Smooth muscle cell (in vitro differentiated cells): ENCODE results near the gene PRSS16. TPM values are rescaled to one million over a fixed set of nuclear protein-coding genes. Genes with fewer than 3 reads are reported as not detected.
A peak's percentile ranks its signal among the peaks of the same experiment; 100 is the strongest.

Experiments
- DNase-seq: peaks from one replicate; lab custom pipeline; 2025; ENCODE audit not compliant: unreplicated experiment; lab: John Stamatoyannopoulos, UW
- H2AFZ ChIP-seq: fragments of 200-600 bp; sonication (generic); 2 replicates; pipeline ENCODE4 v1.6.0; 2016; ENCODE audit warnings: antibody characterized with exemption, low read depth, mild to moderate bottlenecking
- H3F3A ChIP-seq: fragments of 200-600 bp; sonication (generic); 2 replicates; pipeline ENCODE4 v1.6.0; 2017; ENCODE audit warnings: antibody characterized with exemption, low read depth
- H3K27ac ChIP-seq: fragments of 200-600 bp; sonication (generic); 2 replicates; pipeline ENCODE4 v1.5.1; 2016; ENCODE audit warnings: low read depth, mild to moderate bottlenecking
- H3K27me3 ChIP-seq: fragments of 200-600 bp; sonication (generic); 2 replicates; pipeline ENCODE4 v1.6.1; 2016; ENCODE audit warnings: low read depth, mild to moderate bottlenecking
- H3K36me3 ChIP-seq: fragments of 200-600 bp; sonication (generic); 2 replicates; pipeline ENCODE4 v1.5.1; 2016; ENCODE audit warnings: low read depth
- H3K4me1 ChIP-seq: fragments of 200-600 bp; sonication (generic); 2 replicates; pipeline ENCODE4 v1.5.1; 2016; ENCODE audit warnings: low read depth
- H3K4me2 ChIP-seq: fragments of 200-600 bp; sonication (generic); 2 replicates; pipeline ENCODE4 v1.6.0; 2016; ENCODE audit warnings: mild to moderate bottlenecking
- H3K4me3 ChIP-seq: fragments of 200-600 bp; sonication (generic); 2 replicates; pipeline ENCODE4 v1.5.1; 2016; ENCODE audit warnings: mild to moderate bottlenecking
- H3K79me2 ChIP-seq: fragments of 200-600 bp; sonication (generic); 2 replicates; pipeline ENCODE4 v1.6.0; 2016; ENCODE audit warnings: low read depth, mild to moderate bottlenecking
- H3K9ac ChIP-seq: fragments of 200-600 bp; sonication (generic); 2 replicates; pipeline ENCODE4 v1.6.0; 2016; ENCODE audit warnings: low read depth
- H3K9me3 ChIP-seq: fragments of 200-600 bp; sonication (generic); replicated peaks from 2 replicates; pipeline ENCODE4 v1.5.1; 2016; ENCODE audit warnings: low read depth
- H4K20me1 ChIP-seq: fragments of 200-600 bp; sonication (generic); 2 replicates; pipeline ENCODE4 v1.6.0; 2016; ENCODE audit warnings: low read depth
- WGBS: methylation state at CpG from one replicate; pipeline ENCODE4 v1.1.7; 2016; ENCODE audit warnings: low lambda C conversion rate; 5-methylcytosine and 5-hydroxymethylcytosine counted together
- polyA plus RNA-seq: library from polyadenylated mRNA; unstranded; fragments of >200 nt; fragmentation: Nextera tagmentation; extraction: Ambion mirVana; gene quantifications from 2 replicates; pipeline ENCODE4 v1.2.1, GENCODE V29; 2016
- total RNA-seq: library from RNA; depleted of rRNA; stranded (reverse); fragments of >200 nt; gene quantifications from 2 replicates; pipeline ENCODE4 v1.2.3, GENCODE V29; 2014
- TF ChIP-seq, protein P1 (sequence below): fragments of 200-600 bp; sonication (generic); IDR thresholded peaks from 2 replicates; pipeline ENCODE4 v1.5.1; 2017; ENCODE audit warnings: borderline replicate concordance, mild to moderate bottlenecking, antibody characterized with exemption; ENCODE audit not compliant: insufficient read depth, poor library complexity, severe bottlenecking

The PRSS16 gene
- total and polyA plus RNA-seq, 2 experiments from 2014 or later, result 2.8 to 7.6 TPM

DNA sequence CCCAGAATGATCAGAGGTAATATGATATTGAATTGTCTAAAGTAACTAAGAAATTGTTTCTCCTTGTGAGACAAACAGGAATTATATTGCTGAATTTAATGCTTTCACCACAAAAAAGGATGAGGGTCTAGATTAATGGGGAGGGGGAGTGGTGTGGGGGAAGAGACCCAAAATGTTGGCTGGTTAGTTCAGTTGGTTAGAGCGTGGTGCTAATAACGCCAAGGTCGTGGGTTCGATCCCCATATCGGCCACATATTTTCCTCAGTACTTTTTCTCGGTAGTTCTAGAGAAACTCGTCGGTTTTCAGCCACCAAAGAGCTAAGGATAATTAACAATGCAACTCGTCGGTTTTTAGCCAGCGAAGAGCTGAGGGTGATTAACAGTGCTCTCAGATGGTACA, 26.3 kb downstream of the PRSS16 start:
- no peaks in the 10 kb centered on the region for H4K20me1 ChIP-seq
- DNase-seq, result no peak
- TF ChIP-seq, protein P1, sequence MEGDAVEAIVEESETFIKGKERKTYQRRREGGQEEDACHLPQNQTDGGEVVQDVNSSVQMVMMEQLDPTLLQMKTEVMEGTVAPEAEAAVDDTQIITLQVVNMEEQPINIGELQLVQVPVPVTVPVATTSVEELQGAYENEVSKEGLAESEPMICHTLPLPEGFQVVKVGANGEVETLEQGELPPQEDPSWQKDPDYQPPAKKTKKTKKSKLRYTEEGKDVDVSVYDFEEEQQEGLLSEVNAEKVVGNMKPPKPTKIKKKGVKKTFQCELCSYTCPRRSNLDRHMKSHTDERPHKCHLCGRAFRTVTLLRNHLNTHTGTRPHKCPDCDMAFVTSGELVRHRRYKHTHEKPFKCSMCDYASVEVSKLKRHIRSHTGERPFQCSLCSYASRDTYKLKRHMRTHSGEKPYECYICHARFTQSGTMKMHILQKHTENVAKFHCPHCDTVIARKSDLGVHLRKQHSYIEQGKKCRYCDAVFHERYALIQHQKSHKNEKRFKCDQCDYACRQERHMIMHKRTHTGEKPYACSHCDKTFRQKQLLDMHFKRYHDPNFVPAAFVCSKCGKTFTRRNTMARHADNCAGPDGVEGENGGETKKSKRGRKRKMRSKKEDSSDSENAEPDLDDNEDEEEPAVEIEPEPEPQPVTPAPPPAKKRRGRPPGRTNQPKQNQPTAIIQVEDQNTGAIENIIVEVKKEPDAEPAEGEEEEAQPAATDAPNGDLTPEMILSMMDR, result no peak

DNA sequence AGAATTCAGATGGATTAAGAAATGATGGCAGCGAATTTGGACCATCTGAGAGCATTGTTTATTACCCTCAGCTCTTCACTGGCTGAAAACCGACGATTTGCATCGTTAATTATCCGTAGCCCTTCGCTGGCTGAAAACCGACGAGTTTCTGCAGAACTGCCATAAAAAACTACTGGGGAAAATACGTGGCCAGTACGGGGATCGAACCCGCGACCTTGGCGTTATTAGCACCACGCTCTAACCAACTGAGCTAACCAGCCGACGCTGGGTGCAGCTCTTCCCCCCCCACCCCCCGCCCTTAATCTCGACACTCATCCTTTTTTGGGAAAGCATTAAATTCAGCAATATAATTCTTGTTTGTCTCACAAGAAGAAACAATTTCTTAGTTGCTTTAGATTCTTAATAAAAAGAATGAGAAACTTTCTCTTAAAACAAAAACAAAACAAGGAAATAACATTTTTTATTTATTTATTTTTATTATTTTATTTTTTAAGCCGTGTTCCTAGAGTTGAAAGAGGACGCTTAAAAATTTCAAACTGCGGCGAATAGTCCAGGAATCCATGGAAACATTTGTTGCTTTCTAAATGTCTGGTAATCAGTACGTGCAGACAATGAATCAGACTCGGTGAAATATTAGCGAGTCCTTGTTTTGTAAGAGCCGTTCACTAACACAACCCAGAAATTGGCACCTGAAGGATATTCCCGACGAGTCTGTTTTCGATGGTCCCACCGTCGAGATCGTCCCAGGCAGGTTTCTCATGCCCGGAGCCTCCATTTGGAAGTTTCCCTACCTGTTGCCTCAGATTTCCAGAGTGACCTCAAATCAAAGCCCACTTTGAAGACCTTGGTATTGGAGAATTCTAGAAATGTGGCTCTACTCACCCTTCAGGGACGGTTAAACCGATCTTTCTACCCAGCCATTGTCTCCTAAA, 27.8 kb downstream of the PRSS16 start:
- Histone ChIP-seq H3K4me1 (peaks cover 5% of the 10 kb centered on the region), H3K27ac (no peak overlapping the region), H3K27me3 (peaks cover 8% of the 10 kb centered on the region), H3F3A (no peaks in the 10 kb centered on the region), H3K9me3 (no peaks in the 10 kb centered on the region), H3K79me2 (no peaks in the 10 kb centered on the region), H2AFZ (peak overlapping the region; percentile 34), H3K36me3 (no peaks in the 10 kb centered on the region), H3K4me3 (peak overlapping the region; percentile 35), H3K9ac (no peak overlapping the region), H4K20me1 (no peaks in the 10 kb centered on the region), H3K4me2 (peak overlapping the region; percentile 77)
- DNase-seq, result no peak
- TF ChIP-seq, protein P1, result no peak
- 9% methylated on average over 36 of the region's 36 CpGs for WGBS

More for the DNA sequence above, 26.3 kb downstream of the PRSS16 start:
- no peaks in the 10 kb centered on the region for H3F3A ChIP-seq
- no peak overlapping the region for H3K4me3 ChIP-seq
- H3K27ac ChIP-seq, result no peak overlapping the region
- H3K79me2 ChIP-seq, result no peaks in the 10 kb centered on the region
- no peak overlapping the region for H3K4me2 ChIP-seq
- H3K9me3 ChIP-seq, result no peaks in the 10 kb centered on the region
- H3K9ac ChIP-seq, result no peak overlapping the region
- no peaks in the 10 kb centered on the region for H3K4me1 ChIP-seq
- WGBS, result 64% methylated on average over 11 of the region's 11 CpGs
- H3K27me3 ChIP-seq, result peaks cover 21% of the 10 kb centered on the region
- no peak overlapping the region for H2AFZ ChIP-seq
- no peaks in the 10 kb centered on the region for H3K36me3 ChIP-seq

DNA sequence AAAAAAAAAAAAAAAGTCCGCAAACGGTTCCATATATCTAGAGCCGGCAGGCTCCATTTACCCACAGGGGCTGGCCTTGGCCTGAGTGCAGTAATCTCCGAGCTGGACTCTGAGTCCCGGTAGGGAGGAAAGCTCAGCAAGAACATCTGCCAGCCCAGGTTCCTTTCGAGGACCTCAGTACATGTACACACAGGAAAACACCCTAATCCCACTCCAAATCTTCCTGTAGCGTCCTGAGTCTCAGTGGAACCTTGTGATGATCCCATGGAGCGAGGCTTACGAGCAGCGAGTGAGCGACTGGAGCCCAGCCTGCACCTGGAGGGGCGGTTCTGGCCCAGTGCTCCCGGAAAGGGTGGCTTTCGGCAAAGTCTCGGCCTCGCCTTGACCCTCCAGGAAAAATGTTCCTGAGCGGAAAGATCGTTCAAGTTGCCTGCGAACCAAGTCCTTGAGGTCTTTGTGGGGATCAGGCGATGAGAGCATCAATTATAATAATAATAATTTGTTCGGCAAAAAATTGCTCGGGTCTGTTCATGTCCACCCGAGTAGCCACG, 32.1 kb downstream of the PRSS16 start:
- H3K4me3 ChIP-seq, result peak overlapping the region; percentile 74
- H3K4me1 ChIP-seq, result peaks cover 5% of the 10 kb centered on the region
- no peaks in the 10 kb centered on the region for H3K79me2 ChIP-seq
- TF ChIP-seq, protein P1, result no peak
- H3K9ac ChIP-seq, result peak overlapping the region; percentile 5
- peak overlapping the region; percentile 87 for H3K4me2 ChIP-seq
- no peaks in the 10 kb centered on the region for H3K9me3 ChIP-seq
- H3K27ac ChIP-seq, result no peak overlapping the region
- H2AFZ ChIP-seq, result peak overlapping the region; percentile 79
- 5% methylated on average over 24 of the region's 24 CpGs for WGBS
- no peaks in the 10 kb centered on the region for H3K36me3 ChIP-seq
- peaks cover under 1% of the 10 kb centered on the region for H3K27me3 ChIP-seq
- DNase-seq, result no peak
- H4K20me1 ChIP-seq, result no peaks in the 10 kb centered on the region
- no peaks in the 10 kb centered on the region for H3F3A ChIP-seq
